ENCODE data around the gene RDM1.

The RDM1 gene

DNA sequence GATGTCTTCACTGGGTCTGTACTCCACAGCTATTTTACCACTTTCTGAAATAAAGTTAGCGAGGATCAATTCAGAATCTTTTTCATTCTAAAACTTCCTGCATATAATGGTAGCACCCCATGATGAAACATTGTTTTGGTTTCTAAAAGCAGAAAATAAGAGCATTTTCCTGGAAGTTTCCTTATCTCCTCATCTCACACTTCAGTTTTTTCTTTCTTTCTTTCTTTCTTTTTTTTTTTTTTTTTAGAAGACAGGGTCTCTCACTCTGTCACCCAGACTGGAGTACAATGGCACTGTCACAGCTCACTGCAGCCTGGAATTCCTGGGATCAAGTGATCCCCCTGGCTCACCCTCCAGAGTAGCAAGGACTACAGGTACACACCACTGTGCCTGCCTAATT is 10.3 kb downstream of the RDM1 start:
- no peaks in the 10 kb centered on the region for H3K9me3 ChIP-seq (ENCODE audit: low read length)
- no peaks in the 10 kb centered on the region for H3K27me3 ChIP-seq (ENCODE audit: insufficient read depth, low read length)
- no peaks in the 10 kb centered on the region for H3K4me1 ChIP-seq (ENCODE audit: insufficient read depth, low read length)
- no peak overlapping the region for H2AFZ ChIP-seq (ENCODE audit: low read depth, low read length)
- no peak overlapping the region for H3K4me3 ChIP-seq (ENCODE audit: low read length)
- H3K36me3 ChIP-seq (ENCODE audit: insufficient read depth, low read length), result no peaks in the 10 kb centered on the region

DNA sequence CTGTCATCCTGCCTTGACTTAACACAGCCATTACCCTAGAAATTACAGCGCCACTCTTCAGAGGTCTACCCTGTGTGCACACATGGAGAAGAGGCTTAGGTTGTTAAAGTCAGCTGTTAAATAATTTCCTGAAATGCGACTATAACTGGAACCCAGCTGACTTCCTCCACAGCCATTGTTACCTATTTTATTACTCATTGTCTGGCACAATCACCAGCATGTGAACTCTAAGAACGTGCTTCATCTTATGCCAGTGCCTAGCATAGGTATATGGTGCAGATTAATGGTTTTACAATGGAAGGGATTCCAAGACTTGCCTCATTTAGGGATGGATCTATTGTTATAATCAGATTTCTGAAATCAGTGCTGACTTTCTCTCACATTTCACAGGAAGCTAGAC is 11.9 kb downstream of the RDM1 start:
- no peak overlapping the region for H2AFZ ChIP-seq (ENCODE audit: low read depth, low read length)
- H3K9me3 ChIP-seq (ENCODE audit: low read length), result no peaks in the 10 kb centered on the region
- H3K4me1 ChIP-seq (ENCODE audit: insufficient read depth, low read length), result no peaks in the 10 kb centered on the region
- no peaks in the 10 kb centered on the region for H3K36me3 ChIP-seq (ENCODE audit: insufficient read depth, low read length)
- H3K4me3 ChIP-seq (ENCODE audit: low read length), result no peak overlapping the region
- H3K27me3 ChIP-seq (ENCODE audit: insufficient read depth, low read length), result no peaks in the 10 kb centered on the region

- Histone ChIP-seq H3K4me3 (ENCODE audit: low read length) (no peak overlapping the region), H3K36me3 (ENCODE audit: insufficient read depth, low read length) (no peaks in the 10 kb centered on the region), H3K4me1 (ENCODE audit: insufficient read depth, low read length) (no peaks in the 10 kb centered on the region), H2AFZ (ENCODE audit: low read depth, low read length) (no peak overlapping the region), H3K27me3 (ENCODE audit: insufficient read depth, low read length) (no peaks in the 10 kb centered on the region), H3K9me3 (ENCODE audit: low read length) (no peaks in the 10 kb centered on the region)
Measured at GRCh38 chr17:35917519-35918213, 12.9 kb downstream of the RDM1 start.

DNA sequence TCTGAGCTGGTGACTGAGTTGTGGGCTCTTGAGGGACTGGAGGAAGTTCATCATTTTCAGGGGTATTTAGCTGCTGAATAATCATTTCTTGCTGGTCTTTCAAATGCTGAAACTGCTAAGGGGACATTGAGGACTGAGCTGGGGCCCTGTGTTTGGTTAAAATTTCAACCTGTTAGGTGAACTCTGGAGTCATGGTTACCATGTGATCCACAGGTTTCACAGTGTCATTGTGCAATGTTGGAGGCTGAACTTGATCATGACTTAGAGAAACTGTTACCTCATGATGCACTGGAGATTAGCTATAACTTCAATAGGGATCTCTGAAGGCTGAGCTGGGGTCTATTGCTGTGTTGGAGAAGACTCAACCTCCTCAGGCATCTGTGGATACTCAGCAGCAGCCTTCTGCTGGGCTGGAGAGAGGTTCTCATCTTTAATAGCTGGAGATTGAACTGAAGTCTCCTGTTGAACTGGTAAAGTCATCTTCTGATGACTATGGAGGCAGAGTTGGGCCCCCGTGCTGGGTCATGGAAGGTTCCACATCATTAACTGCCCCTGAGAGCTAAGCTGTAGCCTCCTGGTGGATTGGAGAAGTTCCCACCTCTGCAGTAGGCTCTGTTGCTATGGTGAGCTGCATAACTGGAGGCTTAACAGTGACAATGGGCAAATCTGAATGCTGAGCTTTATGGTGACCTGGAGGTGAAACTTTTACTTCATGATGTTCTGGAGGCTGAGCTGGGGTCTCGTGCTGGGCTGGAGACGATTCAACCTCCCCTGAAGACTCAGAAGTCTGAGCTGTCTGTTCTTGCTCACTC is 15.2 kb downstream of the RDM1 start:
- Histone ChIP-seq H3K4me1 (ENCODE audit: insufficient read depth, low read length) (no peaks in the 10 kb centered on the region), H3K9me3 (ENCODE audit: low read length) (no peaks in the 10 kb centered on the region), H2AFZ (ENCODE audit: low read depth, low read length) (no peak overlapping the region)

DNA sequence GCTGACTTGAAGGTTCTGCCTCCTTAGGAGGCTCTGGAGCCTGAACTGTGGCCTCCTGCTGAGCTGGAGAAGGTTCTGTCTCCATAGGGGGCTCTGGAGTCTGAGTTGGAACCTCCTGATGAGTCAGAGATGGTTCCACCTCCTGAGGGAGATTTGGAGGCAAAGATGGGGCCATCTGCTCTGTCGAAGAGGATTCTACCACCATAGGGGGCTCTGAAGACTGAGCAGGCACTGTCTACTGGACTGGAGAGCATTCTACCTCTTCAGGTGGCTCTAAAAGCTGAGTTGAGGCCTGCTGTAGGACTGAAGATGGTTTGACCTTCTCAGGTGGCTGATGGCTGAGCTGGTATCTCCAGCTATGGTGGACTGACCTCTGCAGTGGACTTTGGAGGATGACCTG is 16.2 kb downstream of the RDM1 start:
- Histone ChIP-seq H3K4me1 (ENCODE audit: insufficient read depth, low read length) (no peaks in the 10 kb centered on the region), H3K4me3 (ENCODE audit: low read length) (no peak overlapping the region), H3K27me3 (ENCODE audit: insufficient read depth, low read length) (no peaks in the 10 kb centered on the region), H2AFZ (ENCODE audit: low read depth, low read length) (no peak overlapping the region), H3K9me3 (ENCODE audit: low read length) (no peaks in the 10 kb centered on the region), H3K36me3 (ENCODE audit: insufficient read depth, low read length) (no peaks in the 10 kb centered on the region)

More for the DNA sequence above, 15.2 kb downstream of the RDM1 start:
- H3K27me3 ChIP-seq (ENCODE audit: insufficient read depth, low read length), result no peaks in the 10 kb centered on the region
- H3K4me3 ChIP-seq (ENCODE audit: low read length), result no peak overlapping the region
- H3K36me3 ChIP-seq (ENCODE audit: insufficient read depth, low read length), result no peaks in the 10 kb centered on the region

GRCh38 chr17:35913609-35914008 is 17.0 kb downstream of the RDM1 start:
- no peaks in the 10 kb centered on the region for H3K4me1 ChIP-seq (ENCODE audit: insufficient read depth, low read length)
- no peak overlapping the region for H2AFZ ChIP-seq (ENCODE audit: low read depth, low read length)
- H3K27me3 ChIP-seq (ENCODE audit: insufficient read depth, low read length), result no peaks in the 10 kb centered on the region
- no peak overlapping the region for H3K4me3 ChIP-seq (ENCODE audit: low read length)
- H3K9me3 ChIP-seq (ENCODE audit: low read length), result no peaks in the 10 kb centered on the region
- no peaks in the 10 kb centered on the region for H3K36me3 ChIP-seq (ENCODE audit: insufficient read depth, low read length)

DNA sequence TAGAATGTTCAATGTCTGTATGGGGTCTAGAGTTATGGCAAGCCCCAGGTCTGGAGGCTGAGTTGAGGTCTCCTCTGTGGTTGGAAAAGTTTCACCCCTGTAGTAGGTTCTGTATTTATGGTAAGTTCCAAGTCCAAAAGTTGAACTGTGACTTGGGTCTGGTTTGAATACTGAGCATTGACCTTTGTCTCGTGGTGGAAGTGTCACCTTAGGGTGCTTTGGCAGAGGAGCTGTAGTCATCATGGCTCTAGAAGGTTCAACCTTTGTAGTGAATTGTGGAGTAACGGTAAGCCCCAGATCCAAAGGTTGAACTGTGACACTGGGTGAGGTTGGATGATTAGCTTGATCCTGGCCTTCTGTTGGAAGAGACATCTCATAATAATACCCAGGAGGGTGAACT is 17.6 kb downstream of the RDM1 start:
- Histone ChIP-seq H3K36me3 (ENCODE audit: insufficient read depth, low read length) (no peaks in the 10 kb centered on the region), H3K4me3 (ENCODE audit: low read length) (no peak overlapping the region), H3K4me1 (ENCODE audit: insufficient read depth, low read length) (no peaks in the 10 kb centered on the region), H2AFZ (ENCODE audit: low read depth, low read length) (no peak overlapping the region), H3K9me3 (ENCODE audit: low read length) (no peaks in the 10 kb centered on the region), H3K27me3 (ENCODE audit: insufficient read depth, low read length) (no peaks in the 10 kb centered on the region)

GRCh38 chr17:35912339-35912912 is 18.1 kb downstream of the RDM1 start:
- Histone ChIP-seq H2AFZ (ENCODE audit: low read depth, low read length) (no peak overlapping the region), H3K4me1 (ENCODE audit: insufficient read depth, low read length) (no peaks in the 10 kb centered on the region), H3K4me3 (ENCODE audit: low read length) (no peak overlapping the region), H3K36me3 (ENCODE audit: insufficient read depth, low read length) (no peaks in the 10 kb centered on the region), H3K9me3 (ENCODE audit: low read length) (no peaks in the 10 kb centered on the region), H3K27me3 (ENCODE audit: insufficient read depth, low read length) (no peaks in the 10 kb centered on the region)

GRCh38 chr17:35909408-35909807 is 21.2 kb downstream of the RDM1 start:
- no peak overlapping the region for H3K4me3 ChIP-seq (ENCODE audit: low read length)
- no peak overlapping the region for H2AFZ ChIP-seq (ENCODE audit: low read depth, low read length)
- no peaks in the 10 kb centered on the region for H3K9me3 ChIP-seq (ENCODE audit: low read length)
- H3K4me1 ChIP-seq (ENCODE audit: insufficient read depth, low read length), result no peaks in the 10 kb centered on the region
- H3K36me3 ChIP-seq (ENCODE audit: insufficient read depth, low read length), result no peaks in the 10 kb centered on the region
- no peaks in the 10 kb centered on the region for H3K27me3 ChIP-seq (ENCODE audit: insufficient read depth, low read length)

DNA sequence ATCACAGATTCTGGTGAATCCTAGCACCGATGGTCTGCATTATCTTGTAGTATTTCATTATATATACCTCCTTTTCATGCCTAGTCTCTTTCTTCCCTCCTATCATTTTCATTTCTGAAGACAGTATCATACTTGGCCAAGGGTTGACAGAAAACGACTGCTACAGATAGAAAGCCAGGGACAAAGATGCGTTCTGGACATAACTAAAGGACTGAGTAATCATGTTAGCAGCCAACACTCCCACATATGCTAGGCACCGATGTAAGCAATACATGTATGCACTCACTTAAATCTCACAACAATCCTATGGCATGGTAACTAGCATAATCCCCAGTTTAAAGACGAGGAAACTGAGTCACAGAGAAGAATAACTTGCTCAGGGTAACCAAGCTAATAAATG is 22.9 kb downstream of the RDM1 start:
- H3K27me3 ChIP-seq (ENCODE audit: insufficient read depth, low read length), result no peaks in the 10 kb centered on the region
- no peak overlapping the region for H3K4me3 ChIP-seq (ENCODE audit: low read length)
- H3K36me3 ChIP-seq (ENCODE audit: insufficient read depth, low read length), result no peaks in the 10 kb centered on the region
- H3K9me3 ChIP-seq (ENCODE audit: low read length), result no peaks in the 10 kb centered on the region
- no peak overlapping the region for H2AFZ ChIP-seq (ENCODE audit: low read depth, low read length)
- no peaks in the 10 kb centered on the region for H3K4me1 ChIP-seq (ENCODE audit: insufficient read depth, low read length)

DNA sequence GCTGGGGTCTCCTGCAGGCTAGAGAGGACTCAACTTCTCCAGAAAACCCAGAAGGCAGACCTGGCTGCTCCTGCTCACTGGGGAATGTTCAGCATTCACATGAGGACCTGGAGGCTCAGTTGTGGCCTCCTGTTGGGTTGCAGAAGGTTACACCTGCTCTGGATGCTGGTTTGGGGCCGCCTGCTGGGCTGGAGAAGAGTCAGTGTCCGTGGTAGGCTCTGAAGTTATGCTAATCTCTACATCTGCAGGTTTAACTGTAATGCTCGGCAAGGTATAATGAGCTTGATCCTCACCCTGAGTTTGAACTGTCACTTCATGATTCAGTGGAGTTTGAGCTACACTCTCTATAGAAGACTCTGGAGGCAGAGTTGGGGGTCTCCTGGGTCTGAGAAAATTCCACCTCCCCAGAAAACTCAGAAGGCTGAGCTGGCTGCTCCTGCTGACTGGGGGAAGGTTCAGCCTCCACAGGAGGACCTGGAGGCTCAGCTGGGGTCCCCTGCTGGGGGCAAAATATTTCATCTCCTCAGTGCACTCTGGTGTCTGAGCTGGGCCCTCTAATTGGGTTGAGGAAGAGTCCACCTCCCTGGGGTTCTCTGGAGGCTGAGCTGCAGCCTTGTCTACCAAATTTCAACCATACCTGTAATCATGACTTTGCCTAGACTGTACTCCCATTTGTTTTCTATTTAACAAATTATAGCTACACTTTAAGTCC is 23.5 kb downstream of the RDM1 start:
- Histone ChIP-seq H3K9me3 (ENCODE audit: low read length) (no peaks in the 10 kb centered on the region), H3K4me1 (ENCODE audit: insufficient read depth, low read length) (no peaks in the 10 kb centered on the region), H2AFZ (ENCODE audit: low read depth, low read length) (no peak overlapping the region), H3K27me3 (ENCODE audit: insufficient read depth, low read length) (no peaks in the 10 kb centered on the region), H3K4me3 (ENCODE audit: low read length) (no peak overlapping the region), H3K36me3 (ENCODE audit: insufficient read depth, low read length) (no peaks in the 10 kb centered on the region)

DNA sequence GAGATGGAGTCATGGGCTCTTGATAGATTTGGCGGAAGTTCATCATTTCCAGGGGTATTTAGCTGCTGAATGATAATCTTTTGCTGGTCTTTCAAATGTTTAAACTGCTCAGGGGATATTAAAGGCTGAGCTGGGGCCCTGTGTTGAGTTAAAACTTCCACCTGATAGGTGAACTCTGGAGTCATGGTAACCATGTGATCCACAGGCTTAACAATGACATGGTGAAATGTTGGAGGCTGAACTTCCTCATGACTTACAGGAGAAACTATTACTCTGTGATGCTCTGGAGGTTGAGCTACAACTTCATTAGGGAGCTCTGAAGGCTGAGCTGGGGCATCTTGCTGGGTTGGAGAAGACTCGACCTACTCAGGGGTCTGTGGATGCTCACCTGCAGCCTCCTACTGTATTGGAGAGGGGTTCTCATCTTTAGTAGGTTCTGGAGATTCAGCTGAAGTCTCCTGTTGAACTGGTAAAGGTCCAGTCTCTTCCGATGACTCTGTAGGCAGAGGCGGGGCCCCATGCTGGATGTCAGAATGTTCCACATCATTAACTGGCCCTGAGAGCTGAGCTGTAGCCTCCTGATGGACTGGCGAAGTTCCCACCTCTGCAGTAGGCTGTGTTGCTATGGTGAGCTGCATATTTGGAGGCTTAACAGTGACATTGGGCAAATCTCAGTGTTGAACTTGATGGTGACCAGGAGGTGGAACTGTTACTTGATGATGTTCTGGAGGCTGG is 24.2 kb downstream of the RDM1 start:
- H3K36me3 ChIP-seq (ENCODE audit: insufficient read depth, low read length), result no peaks in the 10 kb centered on the region
- H3K9me3 ChIP-seq (ENCODE audit: low read length), result no peaks in the 10 kb centered on the region
- H2AFZ ChIP-seq (ENCODE audit: low read depth, low read length), result no peak overlapping the region
- H3K4me3 ChIP-seq (ENCODE audit: low read length), result no peak overlapping the region
- H3K4me1 ChIP-seq (ENCODE audit: insufficient read depth, low read length), result no peaks in the 10 kb centered on the region
- H3K27me3 ChIP-seq (ENCODE audit: insufficient read depth, low read length), result no peaks in the 10 kb centered on the region
